GM12872 (cell line): Measurements from ENCODE around the gene UQCC2.

Source experiments
- CTCF ChIP-seq: IDR thresholded peaks from 3 replicates; pipeline ENCODE4 v1.5.1; 2011; ENCODE audit warnings: low read depth, mild to moderate bottlenecking, low read length, moderate library complexity; ENCODE audit not compliant: insufficient read depth

UQCC2 gene

GRCh38 chr6:33709605-33710295 is 1.8 kb downstream of the UQCC2 start:
- TF ChIP-seq CTCF = no peak

GRCh38 chr6:33708516-33709204 is 2.8 kb downstream of the UQCC2 start:
- no peak for TF ChIP-seq CTCF

GRCh38 chr6:33707771-33708170 is 3.7 kb downstream of the UQCC2 start:
- TF ChIP-seq CTCF = no peak

GRCh38 chr6:33705955-33706725 is 5.4 kb downstream of the UQCC2 start:
- no peak for TF ChIP-seq CTCF

- TF ChIP-seq CTCF = no peak
These were observed 6.1 kb downstream of the UQCC2 start for GRCh38 chr6:33705268-33705885.

GRCh38 chr6:33704215-33705066 is 7.1 kb downstream of the UQCC2 start:
- TF ChIP-seq CTCF = no peak
